ENCODE measurements around the gene BCL2L1. TPM values are rescaled to one million over a fixed set of nuclear protein-coding genes. Genes with fewer than 3 reads are reported as not detected.
A peak's percentile ranks its signal among the peaks of the same experiment; 100 is the strongest.

Gene BCL2L1
- total RNA-seq, 1 donor from 2014 or later: 57.2 TPM

DNA sequence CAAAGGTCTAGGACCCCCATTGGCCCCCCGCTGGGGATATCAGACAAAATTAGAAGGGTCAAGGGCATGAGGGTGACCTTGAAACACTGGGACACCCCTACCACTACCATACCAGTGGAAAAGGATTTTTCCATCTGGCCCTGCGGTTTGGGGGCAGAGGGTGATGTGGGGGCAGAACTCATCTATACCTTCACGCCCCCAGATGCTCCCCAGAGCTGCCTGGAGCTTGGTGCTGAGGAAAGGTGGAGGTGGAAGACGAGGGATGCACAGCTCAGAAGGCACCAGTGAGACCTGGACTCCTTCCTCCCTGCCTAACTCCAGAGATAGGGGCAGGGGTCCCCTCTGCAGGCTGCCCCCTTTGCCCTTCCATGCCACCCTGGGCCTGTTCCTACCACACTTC lies 83.9 kb downstream of the BCL2L1 start:
- Histone ChIP-seq H3K4me1 (no peaks in the 10 kb centered on the region), H3K27ac (no peak overlapping the region), H3K36me3 (no peaks in the 10 kb centered on the region), H3K9me3 (no peaks in the 10 kb centered on the region), H3K27me3 (no peaks in the 10 kb centered on the region), H3K4me3 (no peak overlapping the region)
- intact Hi-C loops (cut with DNase I): no loop called here
- DNase-seq (ENCODE audit: extremely low spot score in 2 of 2): no peak
- TF ChIP-seq POLR2A (IDR thresholded peaks at IDR 0.05) (no peak), POLR2AphosphoS5 (IDR thresholded peaks at IDR 0.05; ENCODE audit: insufficient read depth in 1 of 2, low read depth in 1 of 2) (no peak)
- TF ChIP-seq, protein P1, sequence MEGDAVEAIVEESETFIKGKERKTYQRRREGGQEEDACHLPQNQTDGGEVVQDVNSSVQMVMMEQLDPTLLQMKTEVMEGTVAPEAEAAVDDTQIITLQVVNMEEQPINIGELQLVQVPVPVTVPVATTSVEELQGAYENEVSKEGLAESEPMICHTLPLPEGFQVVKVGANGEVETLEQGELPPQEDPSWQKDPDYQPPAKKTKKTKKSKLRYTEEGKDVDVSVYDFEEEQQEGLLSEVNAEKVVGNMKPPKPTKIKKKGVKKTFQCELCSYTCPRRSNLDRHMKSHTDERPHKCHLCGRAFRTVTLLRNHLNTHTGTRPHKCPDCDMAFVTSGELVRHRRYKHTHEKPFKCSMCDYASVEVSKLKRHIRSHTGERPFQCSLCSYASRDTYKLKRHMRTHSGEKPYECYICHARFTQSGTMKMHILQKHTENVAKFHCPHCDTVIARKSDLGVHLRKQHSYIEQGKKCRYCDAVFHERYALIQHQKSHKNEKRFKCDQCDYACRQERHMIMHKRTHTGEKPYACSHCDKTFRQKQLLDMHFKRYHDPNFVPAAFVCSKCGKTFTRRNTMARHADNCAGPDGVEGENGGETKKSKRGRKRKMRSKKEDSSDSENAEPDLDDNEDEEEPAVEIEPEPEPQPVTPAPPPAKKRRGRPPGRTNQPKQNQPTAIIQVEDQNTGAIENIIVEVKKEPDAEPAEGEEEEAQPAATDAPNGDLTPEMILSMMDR (IDR thresholded peaks at IDR 0.05): no peak

DNA sequence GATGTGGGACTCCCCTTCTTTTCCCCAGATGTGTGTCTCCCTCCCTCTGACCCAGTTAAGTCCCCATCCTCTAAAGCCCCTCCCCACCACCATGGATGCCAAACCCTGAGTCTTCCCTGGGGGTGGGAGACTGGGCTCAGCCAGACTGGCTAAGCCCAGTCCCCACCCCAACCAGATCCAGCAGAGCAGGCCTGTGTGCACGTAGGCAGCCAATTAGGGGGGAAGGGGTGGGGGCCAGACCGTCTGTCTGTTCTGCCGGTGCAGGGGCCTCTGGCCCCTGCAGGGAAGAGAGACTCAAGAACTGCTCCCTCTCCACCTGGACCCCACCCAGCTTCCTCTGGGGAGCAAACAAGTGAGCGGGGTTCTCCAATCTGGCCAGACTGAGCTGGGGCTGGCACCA lies 84.4 kb downstream of the BCL2L1 start:
- H3K27ac ChIP-seq: no peak overlapping the region
- H3K36me3 ChIP-seq: no peaks in the 10 kb centered on the region
- H3K4me3 ChIP-seq: peak overlapping the region in 1 of 2 donors; percentile 3
- intact Hi-C loops (cut with DNase I): no loop called here
- H3K27me3 ChIP-seq: no peaks in the 10 kb centered on the region
- TF ChIP-seq POLR2AphosphoS5 (IDR thresholded peaks at IDR 0.05; ENCODE audit: insufficient read depth in 1 of 2, low read depth in 1 of 2): no peak
- TF ChIP-seq POLR2A (IDR thresholded peaks at IDR 0.05): no peak
- TF ChIP-seq, protein P1 (IDR thresholded peaks at IDR 0.05): no peak
- no peaks in the 10 kb centered on the region for H3K9me3 ChIP-seq
- H3K4me1 ChIP-seq: no peaks in the 10 kb centered on the region
- no peak for DNase-seq (ENCODE audit: extremely low spot score in 2 of 2)

DNA sequence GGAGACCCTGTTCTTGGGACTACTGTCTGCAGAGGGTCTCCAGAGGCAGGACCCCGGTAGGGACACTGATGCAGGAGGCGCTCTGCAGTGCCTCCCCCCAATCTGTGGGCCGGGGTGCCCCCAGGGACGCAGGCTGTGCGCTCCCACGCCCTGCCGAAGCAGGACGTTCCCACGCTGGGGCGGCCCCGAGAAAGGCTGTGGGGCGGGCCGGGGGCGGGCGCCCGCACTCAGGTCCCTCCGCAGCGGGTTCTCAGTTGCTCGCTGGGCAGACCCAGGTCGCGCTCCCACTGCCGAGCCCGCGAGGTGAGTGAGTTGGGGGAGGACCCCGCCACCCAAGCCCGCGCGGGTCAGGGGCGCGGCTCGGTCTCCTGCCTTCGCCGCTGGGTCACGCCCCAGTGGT lies 85.0 kb downstream of the BCL2L1 start, which contains the start of gene COX4I2:
COX4I2 (plus strand) TSS at position 253 of the 400 bp plus-strand sequence. CDS start 1,106 bp downstream, outside the sequence.
- Histone ChIP-seq H3K27me3 (no peaks in the 10 kb centered on the region), H3K4me1 (no peaks in the 10 kb centered on the region), H3K4me3 (peak within 1 kb of the TSS; percentile 3 to 8), H3K9me3 (no peaks in the 10 kb centered on the region), H3K36me3 (no peaks in the 10 kb centered on the region), H3K27ac (no peak within 1 kb of the TSS)
- no peak for DNase-seq (ENCODE audit: extremely low spot score in 2 of 2)
- TF ChIP-seq, protein P1 (IDR thresholded peaks at IDR 0.05): no peak
- intact Hi-C loops (cut with DNase I): no loop called here

DNA sequence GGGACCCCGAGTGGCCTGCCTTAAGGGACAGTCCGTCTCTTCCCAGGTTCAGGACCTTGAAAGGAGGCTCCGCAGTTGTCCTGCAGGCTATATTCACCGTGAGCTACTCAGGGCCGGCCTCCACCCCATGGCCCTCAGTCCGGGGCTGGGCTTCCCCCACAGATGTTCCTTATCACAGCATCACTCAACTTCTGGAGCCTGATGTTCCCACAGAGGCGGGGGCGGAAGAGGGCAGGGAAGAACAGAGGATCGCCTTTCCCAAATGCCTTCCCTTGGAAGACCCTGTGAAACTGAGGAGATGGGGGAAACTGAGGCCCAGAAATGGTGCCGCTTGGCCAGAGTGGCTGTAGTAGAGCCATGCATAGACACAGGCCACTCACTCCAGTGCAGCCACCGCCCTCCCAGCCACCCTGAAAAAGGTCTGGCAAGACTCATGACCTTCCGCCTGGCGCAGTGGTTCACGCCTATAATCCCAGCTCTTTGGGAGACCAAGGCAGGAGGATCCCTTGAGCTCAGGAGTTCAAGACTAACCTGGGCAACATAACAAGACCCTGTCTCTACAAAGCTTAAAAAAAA lies 89.2 kb downstream of the BCL2L1 start:
- no peak for TF ChIP-seq POLR2AphosphoS5 (IDR thresholded peaks at IDR 0.05; ENCODE audit: insufficient read depth in 1 of 2, low read depth in 1 of 2)
- H3K27ac ChIP-seq: no peak overlapping the region
- H3K36me3 ChIP-seq: no peaks in the 10 kb centered on the region
- intact Hi-C loops (cut with DNase I): no loop called here
- no peak for DNase-seq (ENCODE audit: extremely low spot score in 2 of 2)
- H3K9me3 ChIP-seq: no peaks in the 10 kb centered on the region
- H3K27me3 ChIP-seq: no peaks in the 10 kb centered on the region
- no peak overlapping the region for H3K4me3 ChIP-seq
- H3K4me1 ChIP-seq: no peaks in the 10 kb centered on the region

DNA sequence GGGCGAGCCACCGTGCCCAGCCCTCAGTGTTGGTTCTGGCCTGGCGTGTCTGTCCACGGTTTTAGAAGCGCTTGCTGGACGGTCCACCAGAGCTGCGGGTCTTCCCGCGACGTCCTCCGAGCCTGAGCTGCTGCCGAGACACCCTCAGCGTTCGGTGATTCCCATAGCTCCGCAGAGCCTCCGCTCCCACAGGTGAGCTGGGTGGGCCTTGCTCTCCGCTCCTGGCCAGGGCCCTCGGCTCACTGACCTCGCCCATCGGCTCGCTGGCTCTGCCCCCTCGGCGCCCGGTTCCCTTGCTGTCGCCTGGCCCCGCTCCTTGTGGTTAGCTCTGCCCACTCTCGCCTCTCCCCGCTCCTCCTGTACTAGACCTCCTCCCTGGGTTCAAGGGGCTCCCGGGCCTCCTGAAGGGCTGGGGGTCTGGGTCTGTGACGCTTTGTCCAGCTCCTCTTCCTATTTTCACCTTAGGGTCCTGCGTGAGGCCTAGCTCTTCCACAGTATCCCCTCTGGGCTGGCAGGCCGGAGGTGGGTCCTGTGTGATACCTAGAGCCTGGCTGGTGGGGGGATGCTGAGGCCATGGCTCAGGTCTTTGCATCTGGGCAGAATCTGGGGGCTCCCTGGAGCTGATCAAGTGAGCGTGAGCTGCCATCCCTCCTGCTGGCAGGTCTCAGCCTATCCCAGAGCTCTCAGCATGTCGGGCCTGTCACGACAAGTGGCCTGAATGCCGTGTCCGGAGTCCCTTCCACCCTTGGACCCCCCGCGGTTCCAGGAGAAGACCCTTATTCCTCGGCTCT lies 89.9 kb downstream of the BCL2L1 start:
- intact Hi-C loops (cut with DNase I): no loop called here
- Histone ChIP-seq H3K27ac (no peak overlapping the region), H3K4me3 (no peak overlapping the region)

More for the DNA sequence above, 89.9 kb downstream of the BCL2L1 start:
- DNase-seq (ENCODE audit: extremely low spot score in 2 of 2): no peak
- Histone ChIP-seq H3K36me3 (no peaks in the 10 kb centered on the region), H3K9me3 (no peaks in the 10 kb centered on the region), H3K4me1 (no peaks in the 10 kb centered on the region), H3K27me3 (no peaks in the 10 kb centered on the region)
- TF ChIP-seq POLR2A (IDR thresholded peaks at IDR 0.05) (no peak), POLR2AphosphoS5 (IDR thresholded peaks at IDR 0.05; ENCODE audit: insufficient read depth in 1 of 2, low read depth in 1 of 2) (no peak)
- TF ChIP-seq, protein P1 (IDR thresholded peaks at IDR 0.05): no peak

Data from vagina (tissue), 2 donors.